GM20000 (cell line): ENCODE results near the gene PTGFRN.

ENCODE experiments used
- DNase-seq: peaks from one replicate; pipeline ENCODE4 v3.0.0; 2012; ENCODE audit warnings: low spot score
- TF ChIP-seq, protein P1 (sequence below): IDR thresholded peaks from 2 replicates; pipeline ENCODE4 v1.5.1; 2012; ENCODE audit warnings: mild to moderate bottlenecking, control low read depth; ENCODE audit errors: extremely low read depth, missing control alignments

Gene PTGFRN

DNA sequence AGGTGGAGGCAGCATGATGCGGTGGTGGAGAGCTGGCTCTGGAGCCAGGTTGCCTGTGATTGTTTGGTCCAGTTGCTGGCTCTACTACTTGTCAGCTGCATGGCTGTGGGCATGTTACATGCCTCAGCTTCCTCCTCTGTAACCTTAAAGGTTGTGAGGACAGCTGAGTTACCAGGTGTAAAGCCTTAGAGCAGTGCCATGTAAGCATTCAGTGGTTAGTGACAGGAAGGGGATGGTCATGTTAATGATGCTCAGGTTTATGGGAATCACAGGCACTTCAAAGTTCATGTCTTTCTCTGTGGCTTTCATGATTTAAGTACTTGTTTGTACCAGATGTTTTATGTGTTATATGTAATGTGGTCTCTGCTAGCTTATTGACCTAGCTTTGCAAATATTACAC lies 32.6 kb downstream of the PTGFRN start:
- TF ChIP-seq, protein P1, sequence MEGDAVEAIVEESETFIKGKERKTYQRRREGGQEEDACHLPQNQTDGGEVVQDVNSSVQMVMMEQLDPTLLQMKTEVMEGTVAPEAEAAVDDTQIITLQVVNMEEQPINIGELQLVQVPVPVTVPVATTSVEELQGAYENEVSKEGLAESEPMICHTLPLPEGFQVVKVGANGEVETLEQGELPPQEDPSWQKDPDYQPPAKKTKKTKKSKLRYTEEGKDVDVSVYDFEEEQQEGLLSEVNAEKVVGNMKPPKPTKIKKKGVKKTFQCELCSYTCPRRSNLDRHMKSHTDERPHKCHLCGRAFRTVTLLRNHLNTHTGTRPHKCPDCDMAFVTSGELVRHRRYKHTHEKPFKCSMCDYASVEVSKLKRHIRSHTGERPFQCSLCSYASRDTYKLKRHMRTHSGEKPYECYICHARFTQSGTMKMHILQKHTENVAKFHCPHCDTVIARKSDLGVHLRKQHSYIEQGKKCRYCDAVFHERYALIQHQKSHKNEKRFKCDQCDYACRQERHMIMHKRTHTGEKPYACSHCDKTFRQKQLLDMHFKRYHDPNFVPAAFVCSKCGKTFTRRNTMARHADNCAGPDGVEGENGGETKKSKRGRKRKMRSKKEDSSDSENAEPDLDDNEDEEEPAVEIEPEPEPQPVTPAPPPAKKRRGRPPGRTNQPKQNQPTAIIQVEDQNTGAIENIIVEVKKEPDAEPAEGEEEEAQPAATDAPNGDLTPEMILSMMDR, result no peak
- DNase-seq, result no peak

DNA sequence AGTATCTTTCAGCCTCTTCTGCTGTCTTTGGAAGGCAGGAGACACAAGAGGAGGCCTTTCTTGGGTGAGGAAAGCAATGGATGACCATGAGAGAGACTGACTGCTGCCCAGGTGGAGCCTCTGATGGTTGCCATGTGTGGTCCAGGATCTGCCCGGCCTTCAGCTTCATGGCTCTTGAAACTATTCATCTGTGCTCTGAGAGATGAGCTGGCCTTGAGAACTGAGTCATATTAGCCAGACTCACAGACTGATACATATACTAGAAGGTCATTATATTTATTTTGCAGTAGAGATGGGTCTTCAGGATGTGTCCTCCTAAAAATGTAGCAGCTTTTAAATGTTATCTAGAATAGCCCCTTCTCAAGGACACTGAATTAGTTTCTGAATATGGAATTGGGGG lies 33.7 kb downstream of the PTGFRN start:
- TF ChIP-seq, protein P1, result no peak

DNA sequence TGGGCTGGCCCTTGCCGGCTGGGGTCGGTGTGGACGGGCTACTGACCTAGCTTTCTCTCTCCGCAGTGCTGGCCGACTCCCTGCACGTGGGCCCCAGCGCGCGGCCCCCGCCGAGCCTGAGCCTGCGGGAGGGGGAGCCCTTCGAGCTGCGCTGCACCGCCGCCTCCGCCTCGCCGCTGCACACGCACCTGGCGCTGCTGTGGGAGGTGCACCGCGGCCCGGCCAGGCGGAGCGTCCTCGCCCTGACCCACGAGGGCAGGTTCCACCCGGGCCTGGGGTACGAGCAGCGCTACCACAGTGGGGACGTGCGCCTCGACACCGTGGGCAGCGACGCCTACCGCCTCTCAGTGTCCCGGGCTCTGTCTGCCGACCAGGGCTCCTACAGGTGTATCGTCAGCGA lies 34.9 kb downstream of the PTGFRN start:
- DNase-seq, result no peak
- TF ChIP-seq, protein P1, result no peak

More for the DNA sequence above, 33.7 kb downstream of the PTGFRN start:
- DNase-seq, result peak; percentile 27

DNA sequence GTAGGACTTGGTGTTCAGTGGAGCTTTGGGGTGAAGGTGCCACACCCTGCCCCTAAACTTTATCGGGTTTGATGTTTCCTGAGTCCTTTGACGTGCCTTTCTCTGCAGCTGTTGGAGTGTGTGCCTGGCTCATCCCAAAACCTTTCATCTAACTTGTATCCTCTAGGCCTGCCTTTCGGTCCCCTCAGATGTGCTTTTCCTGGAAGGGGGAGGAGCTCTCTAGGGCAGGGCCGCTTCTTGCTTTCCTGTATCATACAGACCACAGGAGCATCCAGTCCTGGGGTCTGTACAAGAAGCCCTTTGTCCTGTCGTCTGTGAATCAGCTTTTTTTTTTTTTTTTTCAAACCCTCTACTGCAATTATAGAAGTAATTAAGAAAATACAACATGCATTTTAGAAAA lies 35.7 kb downstream of the PTGFRN start:
- DNase-seq, result no peak
- TF ChIP-seq, protein P1, result no peak

DNA sequence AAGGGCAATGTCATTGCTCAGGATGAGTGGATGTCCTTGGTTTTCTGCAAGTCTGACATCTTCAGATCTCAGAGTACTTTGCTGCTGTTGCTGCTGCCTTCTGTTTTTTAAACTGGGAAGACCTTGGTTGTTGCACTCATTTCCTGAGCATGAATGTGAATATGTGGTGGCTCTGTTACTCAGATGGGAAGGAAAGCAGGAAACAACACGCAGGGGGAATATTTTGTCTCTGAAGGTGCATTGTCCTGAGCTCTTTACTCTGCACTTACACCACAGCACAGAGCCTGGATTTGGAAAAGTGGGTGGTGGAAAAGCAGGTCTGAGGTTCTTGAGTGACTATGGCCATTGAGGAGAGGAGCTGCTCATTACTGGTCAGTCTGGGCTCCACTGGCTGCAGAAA lies 36.3 kb downstream of the PTGFRN start:
- DNase-seq, result peak; percentile 31
- TF ChIP-seq, protein P1, result no peak

DNA sequence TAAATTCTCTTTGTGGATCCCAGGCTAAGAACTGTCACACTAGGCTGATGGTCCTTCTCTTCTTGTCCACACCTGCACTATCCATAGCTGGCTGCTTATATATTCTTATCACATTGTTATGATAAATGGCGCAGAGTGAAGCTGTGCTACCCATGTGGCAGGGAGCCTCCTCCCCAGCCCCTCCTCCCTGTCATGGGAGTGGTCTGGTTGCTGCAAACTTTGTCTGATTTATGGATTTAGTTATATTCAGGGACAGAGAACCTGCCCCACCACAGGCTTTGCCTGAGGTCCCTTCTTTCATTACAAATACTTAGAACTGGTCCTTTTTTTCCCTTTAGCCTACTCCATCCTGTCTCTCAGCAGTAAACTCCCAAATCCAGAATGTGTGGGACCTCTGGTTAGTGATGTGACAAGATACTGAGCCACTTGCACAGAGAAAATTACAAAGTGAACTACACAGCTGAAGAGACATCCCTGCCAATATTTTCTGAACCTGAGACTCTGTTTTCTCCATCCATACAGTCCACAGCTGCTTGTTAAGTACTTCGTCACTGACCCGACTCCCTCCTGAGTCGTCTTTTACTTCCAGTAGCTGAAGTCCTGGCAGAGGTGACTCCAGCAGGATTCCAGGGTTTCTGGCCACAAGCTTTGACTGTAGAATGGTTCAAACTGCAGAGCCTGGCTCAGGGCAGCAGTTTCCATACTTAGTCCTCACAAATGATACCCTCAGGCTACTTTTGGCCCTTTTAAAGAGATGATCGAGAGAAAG lies 37.6 kb downstream of the PTGFRN start:
- TF ChIP-seq, protein P1, result no peak
- DNase-seq, result no peak

DNA sequence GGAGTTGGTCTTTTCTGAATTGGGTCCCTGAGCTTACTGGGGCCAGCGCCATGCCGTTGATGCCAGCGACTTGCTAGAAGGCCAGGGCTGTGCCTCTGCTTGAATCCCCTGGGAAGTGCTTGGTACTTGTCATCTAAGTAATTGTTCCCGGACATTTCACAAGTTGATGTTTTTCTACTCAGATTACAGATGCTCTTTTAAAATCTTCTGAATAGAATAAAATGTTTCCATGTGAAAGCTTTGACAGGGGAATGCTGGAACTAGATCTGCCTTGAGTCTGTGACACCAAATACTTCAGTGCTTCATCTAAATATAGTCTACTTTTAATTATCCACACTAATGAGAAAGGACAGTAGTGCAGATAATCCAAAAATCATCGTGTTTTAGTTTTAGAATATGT lies 38.3 kb downstream of the PTGFRN start:
- TF ChIP-seq, protein P1, result no peak
- no peak for DNase-seq
